ENCODE results near the gene PHYHD1. TPM values are rescaled to one million over a fixed set of nuclear protein-coding genes. Genes with fewer than 3 reads are reported as not detected.

PHYHD1 gene
- total RNA-seq = 19.4 TPM

GRCh38 chr9:128920381-128921058 is at the start of gene PHYHD1:
PHYHD1 (plus strand) TSS chr9:128920982; CDS start chr9:128922324, 1,342 bp downstream.

DNA sequence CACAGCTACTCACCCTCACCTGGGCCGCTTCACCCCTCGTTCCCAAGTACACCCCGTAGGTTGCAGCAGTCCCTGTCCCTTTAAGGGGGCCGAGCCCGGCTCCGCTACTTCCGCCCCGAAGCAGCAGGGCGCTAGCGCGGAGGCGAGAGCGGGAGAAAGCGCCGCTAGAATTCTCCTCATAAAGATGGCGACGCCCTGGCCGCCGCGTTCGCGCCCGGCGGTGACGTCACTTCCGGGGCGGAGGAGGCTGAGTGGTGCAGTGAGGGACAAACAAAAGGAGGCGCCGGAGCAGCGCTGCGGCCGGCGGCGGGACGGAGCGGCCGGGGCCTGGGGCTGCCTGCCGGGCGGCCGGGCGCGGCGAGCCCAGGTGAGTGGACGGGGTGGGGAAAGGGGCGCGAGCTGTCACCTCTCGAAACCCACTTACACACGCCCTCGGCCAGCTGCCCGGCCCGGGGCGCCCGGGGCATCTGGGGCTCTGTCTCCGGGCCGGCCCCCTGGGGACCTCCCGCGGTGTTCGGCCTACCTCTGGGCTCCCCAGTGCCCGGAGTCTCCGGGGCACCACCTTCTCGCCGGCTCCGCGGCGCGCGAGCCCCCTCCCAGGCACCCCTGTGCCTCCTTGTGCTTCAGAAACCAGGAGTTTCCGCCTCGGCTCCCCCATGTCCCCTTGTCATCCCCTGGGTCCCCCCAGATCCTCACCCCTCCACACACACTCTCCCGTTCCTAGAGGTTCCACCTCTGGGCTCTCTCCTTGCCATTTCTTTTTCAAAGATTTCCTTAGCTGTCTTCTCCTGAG is 38.7 kb upstream of the PHYHD1 start, which contains the start of the genes KYAT1 and LRRC8A:
Gene KYAT1 (minus strand): TSS at position 67 of the 793 bp plus-strand sequence. CDS start 36,545 bp downstream, outside the sequence.
Gene LRRC8A (plus strand): TSS at position 250 of the 793 bp plus-strand sequence. CDS start 25,032 bp downstream, outside the sequence.

DNA sequence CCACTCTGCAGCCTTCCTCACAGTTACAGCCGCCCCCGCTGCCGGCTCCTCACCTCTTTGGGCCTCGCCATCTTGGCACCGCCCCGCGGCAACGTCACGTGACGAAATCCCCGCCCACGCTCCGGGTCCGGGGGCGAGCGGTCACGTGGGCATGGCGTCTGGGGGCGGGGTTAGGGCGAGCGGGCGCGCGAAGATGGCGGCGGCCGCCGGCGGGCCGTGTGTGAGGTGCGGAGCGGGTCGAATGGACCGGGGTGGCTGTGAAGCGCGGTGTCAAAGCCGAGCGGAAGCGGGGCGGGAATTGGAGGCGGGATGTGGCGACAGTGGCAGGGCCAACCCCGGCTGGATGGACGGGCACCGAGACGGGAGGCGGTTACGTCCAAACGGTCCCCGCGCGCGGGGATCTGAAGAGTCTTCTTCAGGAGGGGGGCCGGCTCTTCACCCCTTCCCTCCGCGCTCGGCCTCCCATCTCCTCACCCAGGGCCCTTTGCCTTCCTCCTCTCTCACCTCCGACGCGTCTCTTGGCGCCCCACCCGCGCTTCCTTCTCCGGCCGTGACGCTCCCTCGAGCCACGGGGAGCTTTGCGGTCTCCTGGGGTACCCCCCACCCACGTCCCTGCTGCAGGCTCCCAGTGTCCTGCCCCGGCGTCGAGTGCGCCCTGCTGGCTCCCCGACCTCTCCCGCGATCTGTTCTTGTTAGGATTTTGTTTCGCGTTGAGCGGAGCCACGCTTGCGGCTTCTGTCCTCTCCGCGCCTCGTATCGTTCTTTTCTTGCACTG is 26.9 kb downstream of the PHYHD1 start, which contains the start of the genes DOLK and NUP188:
Gene DOLK (minus strand): TSS at position 77 of the 775 bp plus-strand sequence. CDS start 300 bp downstream, outside the sequence.
Gene NUP188 (plus strand): TSS at position 173 of the 775 bp plus-strand sequence. CDS start 21 bp downstream, at position 194.

Other genes starting within 250 kb of the PHYHD1 start
- 355 TPM for gene SET, start 231.8 kb upstream of the PHYHD1 start, total RNA-seq
- gene PKN3, start 218.5 kb upstream of the PHYHD1 start, total RNA-seq = 8.7 TPM
- 10.9 TPM for gene ZDHHC12, start 196.9 kb upstream of the PHYHD1 start, total RNA-seq
- 52.0 TPM for gene ZER1, start 149.1 kb upstream of the PHYHD1 start, total RNA-seq
- gene TBC1D13, start 133.7 kb upstream of the PHYHD1 start, total RNA-seq = 16.0 TPM
- gene ENDOG, start 102.5 kb upstream of the PHYHD1 start, total RNA-seq = 15.3 TPM
- gene SPOUT1, start 91.2 kb upstream of the PHYHD1 start, total RNA-seq = 28.3 TPM
- 13.0 TPM for gene KYAT1, start 39.0 kb upstream of the PHYHD1 start, total RNA-seq
- gene LRRC8A, start 38.8 kb upstream of the PHYHD1 start, total RNA-seq = 36.3 TPM
- gene DOLK, start 26.6 kb downstream of the PHYHD1 start, total RNA-seq = 14.2 TPM
- 92.9 TPM for gene NUP188, start 26.7 kb downstream of the PHYHD1 start, total RNA-seq
- 52.7 TPM for gene SH3GLB2, start 107.3 kb downstream of the PHYHD1 start, total RNA-seq
- gene MIGA2, start 115.6 kb downstream of the PHYHD1 start, total RNA-seq = 36.0 TPM
- 8.9 TPM for gene DOLPP1, start 160.1 kb downstream of the PHYHD1 start, total RNA-seq
- gene CRAT, start 189.8 kb downstream of the PHYHD1 start, total RNA-seq = 23.3 TPM
- 64.9 TPM for gene PTPA, start 190.4 kb downstream of the PHYHD1 start, total RNA-seq

Data from camera-type eye (tissue), 1 donor.